GM06990 (cell line): ENCODE data around the gene PPP4R2.

Experiments used
- DNase-seq: peaks from one replicate; pipeline ENCODE4 v3.0.0-alpha.2; 2011; ENCODE audit not compliant: insufficient read length; ENCODE audit errors: extremely low read depth
- H3K27me3 ChIP-seq: replicated peaks from 2 replicates; pipeline ENCODE4 v1.6.0; 2011; ENCODE audit warnings: low read length; ENCODE audit not compliant: control insufficient read depth, insufficient read depth
- H3K36me3 ChIP-seq: 2 replicates; pipeline ENCODE4 v1.5.1; 2011; ENCODE audit warnings: low read length; ENCODE audit not compliant: control insufficient read depth, insufficient read depth
- H3K4me3 ChIP-seq: replicated peaks from 2 replicates; pipeline ENCODE4 v1.5.1; 2011; ENCODE audit warnings: low read depth, mild to moderate bottlenecking, control low read depth, low read length
- CTCF ChIP-seq: IDR thresholded peaks from 2 replicates; pipeline ENCODE4 v1.5.1; 2011; ENCODE audit warnings: low read length, control low read depth, mild to moderate bottlenecking, inconsistent platforms; ENCODE audit not compliant: insufficient read depth, poor library complexity, severe bottlenecking

Gene PPP4R2

GRCh38 chr3:73018790-73019441, 22.3 kb downstream of the PPP4R2 start:
- DNase-seq, result no peak
- no peaks in the 10 kb centered on the region; the same call in 1 of the 2 replicates for H3K36me3 ChIP-seq
- no peak overlapping the region for H3K4me3 ChIP-seq
- H3K27me3 ChIP-seq, result no peaks in the 10 kb centered on the region
- no peak for TF ChIP-seq CTCF

GRCh38 chr3:73021301-73021835, 24.8 kb downstream of the PPP4R2 start:
- no peak for TF ChIP-seq CTCF
- no peak for DNase-seq
- Histone ChIP-seq H3K27me3 (no peaks in the 10 kb centered on the region), H3K4me3 (no peak overlapping the region), H3K36me3 (no peaks in the 10 kb centered on the region; the same call in 1 of the 2 replicates)

GRCh38 chr3:73024836-73025235, 28.2 kb downstream of the PPP4R2 start:
- H3K27me3 ChIP-seq, result no peaks in the 10 kb centered on the region
- TF ChIP-seq CTCF, result no peak
- DNase-seq, result no peak
- no peak overlapping the region for H3K4me3 ChIP-seq
- no peaks in the 10 kb centered on the region; the same call in none of the 2 replicates for H3K36me3 ChIP-seq

- Histone ChIP-seq H3K36me3 (no peaks in the 10 kb centered on the region; the same call in none of the 2 replicates), H3K27me3 (no peaks in the 10 kb centered on the region), H3K4me3 (no peak overlapping the region)
- no peak for TF ChIP-seq CTCF
- DNase-seq, result no peak
Observed at GRCh38 chr3:73026111-73026759, 29.6 kb downstream of the PPP4R2 start.

- no peak overlapping the region for H3K4me3 ChIP-seq
- no peaks in the 10 kb centered on the region; the same call in 1 of the 2 replicates for H3K36me3 ChIP-seq
- DNase-seq, result no peak
- H3K27me3 ChIP-seq, result no peaks in the 10 kb centered on the region
- no peak for TF ChIP-seq CTCF
Observed at GRCh38 chr3:73026760-73027113, 30.1 kb downstream of the PPP4R2 start.
